ENCODE results near the gene SMG7. TPM values are rescaled to one million over a fixed set of nuclear protein-coding genes. Genes with fewer than 3 reads are reported as not detected.

The SMG7 gene
- total and polyA plus RNA-seq, 9 donors, result 21.8 to 65.3 (median 47.2) TPM

DNA sequence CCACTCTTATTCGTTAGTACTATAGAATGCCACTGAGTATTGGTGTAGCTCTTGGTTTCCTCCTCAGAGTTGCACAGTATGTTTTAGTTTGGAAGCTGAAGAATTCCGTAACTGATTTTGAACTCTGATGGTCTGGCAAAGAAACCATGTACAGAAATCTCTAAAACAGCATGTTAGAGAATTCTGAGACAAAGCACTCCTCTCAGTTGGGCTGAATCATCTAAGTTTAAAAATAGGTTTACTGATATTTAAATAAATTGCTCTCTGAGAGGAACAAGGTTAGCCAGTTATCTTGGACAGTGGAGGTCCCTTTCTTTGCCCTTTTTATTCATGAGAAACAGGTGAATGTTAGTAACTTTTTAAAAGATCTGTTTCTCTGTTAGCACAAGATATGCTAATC, 74.1 kb downstream of the SMG7 start:
- whole genome bisulfite sequencing, 3 donors, result 60 to 71% (median 67%) methylated on average over 2 of the region's 2 CpGs
- DNase-seq, result no peak
- no peaks in the 10 kb centered on the region for H3K9me3 ChIP-seq
- H3K27me3 ChIP-seq, result no peaks in the 10 kb centered on the region
- intact Hi-C loops (cut with DNase I), result loop anchor here in 1 of 4 donors (10.0 kb wide), 1 partner anchor 72 kb away; the partner anchor contains the start of gene SMG7
- TF ChIP-seq EP300 (IDR thresholded peaks at IDR 0.05), result no peak
- no peak for TF ChIP-seq POLR2A (IDR thresholded peaks at IDR 0.05)
- TF ChIP-seq CTCF (IDR thresholded peaks at IDR 0.05), result no peak
- H3K36me3 ChIP-seq, result no peaks in the 10 kb centered on the region
- H3K4me1 ChIP-seq (ENCODE audit: insufficient read depth), result no peaks in the 10 kb centered on the region
- H3K4me3 ChIP-seq, result no peak overlapping the region
- H3K27ac ChIP-seq, result no peak overlapping the region

GRCh38 chr1:183548116-183548515, 75.8 kb downstream of the SMG7 start:
- no peak for DNase-seq
- TF ChIP-seq EP300 (IDR thresholded peaks at IDR 0.05) (no peak), CTCF (IDR thresholded peaks at IDR 0.05) (no peak), POLR2A (IDR thresholded peaks at IDR 0.05) (no peak)
- Histone ChIP-seq H3K36me3 (no peaks in the 10 kb centered on the region), H3K4me3 (no peak overlapping the region), H3K27me3 (no peaks in the 10 kb centered on the region), H3K9me3 (no peaks in the 10 kb centered on the region), H3K4me1 (ENCODE audit: insufficient read depth) (no peaks in the 10 kb centered on the region), H3K27ac (no peak overlapping the region)
- WGBS, 3 donors, result 89 to 100% (median 97%) methylated on average over 1 of the region's 1 CpG
- intact Hi-C loops (cut with DNase I), result loop anchor here in 1 of 4 donors (10.0 kb wide), 1 partner anchor 73 kb away; the partner anchor contains the start of gene SMG7

DNA sequence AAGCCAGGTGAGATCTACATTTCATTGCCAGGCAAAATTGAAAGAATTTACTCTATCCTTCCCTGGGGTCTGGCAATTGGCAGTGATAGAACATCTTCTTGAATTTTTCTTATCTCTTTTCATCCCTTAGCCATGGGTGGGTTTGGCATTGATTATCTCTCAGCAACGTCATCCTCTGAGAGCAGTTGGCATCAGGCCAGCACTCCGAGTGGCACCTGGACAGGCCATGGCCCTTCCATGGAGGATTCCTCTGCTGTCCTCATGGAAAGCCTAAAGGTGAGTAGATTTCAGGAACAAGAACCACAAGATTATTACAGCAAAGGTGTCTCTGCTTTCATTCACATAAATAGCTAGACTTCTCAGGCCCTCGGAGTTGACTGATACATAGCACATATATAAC, 78.6 kb downstream of the SMG7 start:
- Histone ChIP-seq H3K9me3 (no peaks in the 10 kb centered on the region), H3K27me3 (no peaks in the 10 kb centered on the region), H3K4me1 (ENCODE audit: insufficient read depth) (peaks cover 4% of the 10 kb centered on the region), H3K36me3 (no peaks in the 10 kb centered on the region), H3K4me3 (no peak overlapping the region), H3K27ac (no peak overlapping the region)
- no peak for TF ChIP-seq CTCF (IDR thresholded peaks at IDR 0.05)
- WGBS, 3 donors, result 33 to 42% (median 41%) methylated on average over 3 of the region's 3 CpGs
- intact Hi-C loops (cut with DNase I), result no loop called here
- DNase-seq, result no peak

- Histone ChIP-seq H3K4me1 (ENCODE audit: insufficient read depth) (peaks cover 4% of the 10 kb centered on the region), H3K36me3 (no peaks in the 10 kb centered on the region), H3K27ac (no peak overlapping the region), H3K27me3 (no peaks in the 10 kb centered on the region), H3K4me3 (no peak overlapping the region), H3K9me3 (no peaks in the 10 kb centered on the region)
- 82 to 91% (median 88%) methylated on average over 9 of the region's 9 CpGs for WGBS, 3 donors
- DNase-seq, result no peak
- TF ChIP-seq EP300 (IDR thresholded peaks at IDR 0.05), result no peak
- TF ChIP-seq POLR2A (IDR thresholded peaks at IDR 0.05), result no peak
- TF ChIP-seq CTCF (IDR thresholded peaks at IDR 0.05), result no peak
- intact Hi-C loops (cut with DNase I), result no loop called here
These were observed 79.6 kb downstream of the SMG7 start for GRCh38 chr1:183551924-183552323.
